H1 (cell line): ENCODE data around the gene NOC2L. TPM values are rescaled to one million over a fixed set of nuclear protein-coding genes. Genes with fewer than 3 reads are reported as not detected.
A peak's percentile ranks its signal among the peaks of the same experiment; 100 is the strongest.

Experiments
- CTCF ChIA-PET: fragments of 300-600 bp; sonication (Branson Sonifier 250); formaldehyde crosslinking; loops from one replicate; lab custom pipeline; 2021; ENCODE audit not compliant: partially characterized antibody; lab: Charles Lee
- POLR2A ChIA-PET: fragments of 300-600 bp; sonication (Branson Sonifier 250); formaldehyde crosslinking; loops from one replicate; lab custom pipeline; 2021; ENCODE audit warnings: inconsistent platforms; ENCODE audit not compliant: partially characterized antibody; lab: Charles Lee
- DNase-seq, 2 experiments: peaks; one replicate each; pipeline versions ENCODE4 v3.0.0 to v3.0.0-alpha.2; 2010 to 2022; ENCODE audit warnings: low spot score in 2 of 2, low read depth in 1 of 2, mixed read lengths in 1 of 2
- FAIRE-seq: peaks from 2 replicates; lab custom pipeline; 2011; peaks lifted over from hg19 to GRCh38; lab: Jason Lieb, UNC
- H2AFZ ChIP-seq: 2 replicates; pipeline ENCODE4 v1.8.1; 2012; ENCODE audit warnings: low read length, inconsistent platforms
- H2AK5ac ChIP-seq: 2 replicates; pipeline ENCODE4 v1.6.1; 2013; ENCODE audit warnings: low read depth, low read length
- H2BK120ac ChIP-seq: replicated peaks from 2 replicates; pipeline ENCODE3; 2013; ENCODE audit warnings: low read depth, low read length, inconsistent platforms
- H2BK12ac ChIP-seq: 2 replicates; pipeline ENCODE4 v1.6.1; 2013; ENCODE audit warnings: low read depth, low read length
- H2BK15ac ChIP-seq: 2 replicates; pipeline ENCODE4 v1.6.1; 2013; ENCODE audit warnings: low read length
- H2BK20ac ChIP-seq: 2 replicates; pipeline ENCODE4 v1.6.1; 2013; ENCODE audit warnings: low read length
- H2BK5ac ChIP-seq: 2 replicates; pipeline ENCODE4 v1.6.1; 2013; ENCODE audit warnings: low read depth, low read length
- H3K14ac ChIP-seq: 2 replicates; pipeline ENCODE4 v1.6.1; 2013; ENCODE audit warnings: inconsistent platforms; ENCODE audit not compliant: insufficient read length
- H3K18ac ChIP-seq: 2 replicates; pipeline ENCODE4 v1.6.1; 2013; ENCODE audit warnings: low read length; ENCODE audit errors: extremely low read depth
- H3K23ac ChIP-seq: 2 replicates; pipeline ENCODE4 v1.6.1; 2013; ENCODE audit warnings: inconsistent platforms; ENCODE audit not compliant: insufficient read length
- H3K23me2 ChIP-seq: 2 replicates; pipeline ENCODE4 v1.6.1; 2013; ENCODE audit warnings: low read depth, low read length
- H3K27ac ChIP-seq: 2 replicates; pipeline ENCODE4 v1.6.1; 2011; ENCODE audit warnings: low read depth, low read length, inconsistent platforms
- H3K27me3 ChIP-seq, 4 experiments: replicated peaks in 1 of 4; 1 replicate in 1 of 4; 2 replicates in 3 of 4; pipeline versions ENCODE4 v1.6.1 to v1.8.1; 2011 to 2013; ENCODE audit warnings: low read length in 3 of 4, mild to moderate bottlenecking in 3 of 4, inconsistent platforms in 2 of 4, mixed read lengths in 2 of 4, moderate library complexity in 1 of 4; ENCODE audit not compliant: control insufficient read depth in 3 of 4, insufficient read depth in 3 of 4; ENCODE audit errors: extremely low read depth in 1 of 4
- H3K36me3 ChIP-seq, 4 experiments: 2 replicates each; pipeline versions ENCODE4 v1.6.1 to v1.8.1; 2011 to 2013; ENCODE audit warnings: mild to moderate bottlenecking in 4 of 4, low read length in 3 of 4, moderate library complexity in 2 of 4, control low read depth in 1 of 4, inconsistent platforms in 1 of 4; ENCODE audit not compliant: insufficient read depth in 4 of 4, control insufficient read depth in 2 of 4
- H3K4ac ChIP-seq: replicated peaks from 2 replicates; pipeline ENCODE3; 2013; ENCODE audit warnings: low read length, low read depth, mixed read lengths, inconsistent platforms; ENCODE audit not compliant: insufficient read length
- H3K4me1 ChIP-seq, 4 experiments: replicated peaks in 1 of 4; 1 replicate in 1 of 4; 2 replicates in 3 of 4; pipeline versions ENCODE4 v1.6.1 to v1.8.1; 2011 to 2013; ENCODE audit warnings: low read length in 3 of 4, inconsistent platforms in 2 of 4, mixed read lengths in 1 of 4; ENCODE audit not compliant: insufficient read depth in 4 of 4, control insufficient read depth in 3 of 4
- H3K4me2 ChIP-seq, 2 experiments: 2 replicates each; pipeline versions ENCODE4 v1.6.1 to v1.8.1; 2011 to 2013; ENCODE audit warnings: low read depth in 2 of 2, low read length in 2 of 2, control low read depth in 1 of 2, inconsistent platforms in 1 of 2, mild to moderate bottlenecking in 1 of 2; ENCODE audit not compliant: insufficient read depth in 1 of 2
- H3K4me3 ChIP-seq, 4 experiments: fragments of 200-600, 300-600 bp in 1 of 4; sonication (generic), shearing (Covaris generic), sonication (Bioruptor Twin) in 1 of 4; 2 replicates each; pipeline versions ENCODE4 v1.5.1 to v1.8.1; 2011 to 2016; ENCODE audit warnings: low read length in 4 of 4, low read depth in 3 of 4, control low read depth in 2 of 4, inconsistent platforms in 2 of 4, mild to moderate bottlenecking in 2 of 4, mixed read lengths in 1 of 4, moderate library complexity in 1 of 4; ENCODE audit not compliant: insufficient read depth in 2 of 4; ENCODE audit errors: extremely low read depth in 1 of 4
- H3K56ac ChIP-seq: replicated peaks from 2 replicates; pipeline ENCODE3; 2013; ENCODE audit warnings: low read depth, mild to moderate bottlenecking, mixed read lengths, low read length, inconsistent platforms; ENCODE audit not compliant: insufficient read length
- H3K79me1 ChIP-seq: 2 replicates; pipeline ENCODE4 v1.6.1; 2013; ENCODE audit warnings: low read depth, low read length, control low read depth
- H3K79me2 ChIP-seq, 2 experiments: 2 replicates each; pipeline versions ENCODE4 v1.6.1 to v1.8.1; 2012 to 2013; ENCODE audit warnings: low read length in 2 of 2, mild to moderate bottlenecking in 2 of 2, inconsistent platforms in 1 of 2; ENCODE audit not compliant: insufficient read depth in 2 of 2, control insufficient read depth in 1 of 2
- H3K9ac ChIP-seq, 4 experiments: replicated peaks in 1 of 4; 1 replicate in 1 of 4; 2 replicates in 3 of 4; pipeline versions ENCODE4 v1.6.1 to v1.8.1; 2011 to 2013; ENCODE audit warnings: low read depth in 3 of 4, low read length in 3 of 4, control low read depth in 2 of 4, mild to moderate bottlenecking in 2 of 4, moderate library complexity in 2 of 4, inconsistent platforms in 1 of 4; ENCODE audit errors: extremely low read depth in 1 of 4
- H3K9me3 ChIP-seq, 2 experiments: 2 replicates each; pipeline versions ENCODE4 v1.6.1 to v1.8.1; 2012 to 2013; ENCODE audit warnings: mild to moderate bottlenecking in 2 of 2, moderate library complexity in 2 of 2, control low read depth in 1 of 2, inconsistent platforms in 1 of 2, low read depth in 1 of 2, low read length in 1 of 2, mixed read lengths in 1 of 2; ENCODE audit not compliant: insufficient read depth in 2 of 2
- H4K20me1 ChIP-seq, 2 experiments: replicated peaks in 1 of 2; 2 replicates each; pipeline versions ENCODE3 to v1.8.1; 2011 to 2013; ENCODE audit warnings: inconsistent platforms in 2 of 2, low read length in 2 of 2, mild to moderate bottlenecking in 1 of 2; ENCODE audit not compliant: insufficient read depth in 2 of 2, control insufficient read depth in 1 of 2
- H4K5ac ChIP-seq: 2 replicates; pipeline ENCODE4 v1.6.1; 2013; ENCODE audit warnings: low read length, low read depth, mixed read lengths, inconsistent platforms; ENCODE audit not compliant: insufficient read length
- H4K8ac ChIP-seq: 2 replicates; pipeline ENCODE4 v1.8.0; 2013; ENCODE audit warnings: mild to moderate bottlenecking, moderate library complexity, low read length, inconsistent platforms; ENCODE audit not compliant: insufficient read depth; ENCODE audit errors: extremely low read depth
- H4K91ac ChIP-seq: replicated peaks from 2 replicates; pipeline ENCODE3; 2013; ENCODE audit warnings: low read length, mixed read lengths, inconsistent platforms; ENCODE audit not compliant: insufficient read length
- BACH1 ChIP-seq: IDR thresholded peaks from 2 replicates; pipeline ENCODE4 v1.6.1; 2012; ENCODE audit warnings: low read length, improper control_type of control experiment
- EZH2 ChIP-seq: fragments of 200-600 bp; sonication (generic); IDR thresholded peaks from 2 replicates; pipeline ENCODE4 v1.7.1; 2012; ENCODE audit warnings: low read depth, mild to moderate bottlenecking, moderate library complexity, low read length, inconsistent platforms; ENCODE audit not compliant: severe bottlenecking
- HDAC6 ChIP-seq: IDR thresholded peaks from one replicate; pipeline ENCODE4 v1.7.1; 2012; ENCODE audit warnings: low read depth, mild to moderate bottlenecking, inconsistent platforms, low read length, moderate library complexity
- KDM4A ChIP-seq: IDR thresholded peaks from one replicate; pipeline ENCODE4 v1.7.1; 2012; ENCODE audit warnings: low read depth, mild to moderate bottlenecking, moderate library complexity, low read length, inconsistent platforms; ENCODE audit not compliant: severe bottlenecking
- RNF2 ChIP-seq: fragments of 200-900, 300-1000 bp; sonication (generic); IDR thresholded peaks from 2 replicates; pipeline ENCODE4 v1.7.1; 2016; ENCODE audit warnings: borderline replicate concordance, low read depth, mild to moderate bottlenecking, antibody characterized with exemption, low read length; ENCODE audit not compliant: poor library complexity, severe bottlenecking; ENCODE audit errors: missing control alignments
- TAF1 ChIP-seq: IDR thresholded peaks from 2 replicates; pipeline ENCODE4 v1.6.1; 2011; ENCODE audit warnings: mild to moderate bottlenecking, low read depth, low read length
- TAF7 ChIP-seq: optimal IDR thresholded peaks from 2 replicates; pipeline ENCODE3; 2011; ENCODE audit warnings: low read depth, mild to moderate bottlenecking, inconsistent platforms, low read length, moderate library complexity, borderline replicate concordance
- TBP ChIP-seq: IDR thresholded peaks from 2 replicates; pipeline ENCODE4 v1.6.1; 2011; ENCODE audit warnings: low read depth, low read length, improper control_type of control experiment
- TCF12 ChIP-seq: IDR thresholded peaks from 2 replicates; pipeline ENCODE4 v1.6.1; 2011; ENCODE audit warnings: low read depth, mild to moderate bottlenecking, low read length
- WGBS, 2 experiments: shearing (Covaris generic) in 1 of 2; methylation state at CpG; one replicate each; pipeline versions ENCODE4 v1.1.6 to v1.1.7; 2013 to 2015; ENCODE audit warnings: low lambda C conversion rate in 2 of 2, mixed read lengths in 2 of 2, inconsistent platforms in 1 of 2, low coverage in 1 of 2, missing lambda C conversion rate in 1 of 2; ENCODE audit not compliant: insufficient replicate concordance in 2 of 2, insufficient coverage in 1 of 2, insufficient read length in 1 of 2; ENCODE audit errors: extremely low coverage in 1 of 2, missing lambda C conversion rate in 1 of 2; 5-methylcytosine and 5-hydroxymethylcytosine counted together
- polyA plus RNA-seq, 7 experiments: library from polyadenylated mRNA; depleted of rRNA in 3 of 7; stranded (reverse) in 5 of 7; unstranded in 2 of 7; fragments of >200 nt in 5 of 7; fragments of 200-250 nt in 2 of 7; gene quantifications; 1 replicate in 5 of 7; 2 replicates in 1 of 7; 4 replicates in 1 of 7; pipeline versions ENCODE4 v1.2.1 to v1.2.3, GENCODE V29; 2011 to 2013; ENCODE audit warnings: missing spikeins in 2 of 7, mixed read lengths in 2 of 7
- total RNA-seq: library from RNA; stranded (reverse); fragmentation: NEBNext Ultra II Directional; extraction: Animal tissue kit (Norgen Biotek cat#: 25700); gene quantifications from 2 replicates; pipeline ENCODE4 v1.2.1, GENCODE V29; 2021
- TF ChIP-seq, protein P1 (sequence below): IDR thresholded peaks from 2 replicates; pipeline ENCODE4 v1.6.1; 2012; ENCODE audit warnings: inconsistent platforms

NOC2L gene
- total and polyA plus RNA-seq, 2 of the 8 experiments (the other 6 are each of a cell fraction or from before 2014, with no cell fraction given) = 74.7 to 130 TPM

DNA sequence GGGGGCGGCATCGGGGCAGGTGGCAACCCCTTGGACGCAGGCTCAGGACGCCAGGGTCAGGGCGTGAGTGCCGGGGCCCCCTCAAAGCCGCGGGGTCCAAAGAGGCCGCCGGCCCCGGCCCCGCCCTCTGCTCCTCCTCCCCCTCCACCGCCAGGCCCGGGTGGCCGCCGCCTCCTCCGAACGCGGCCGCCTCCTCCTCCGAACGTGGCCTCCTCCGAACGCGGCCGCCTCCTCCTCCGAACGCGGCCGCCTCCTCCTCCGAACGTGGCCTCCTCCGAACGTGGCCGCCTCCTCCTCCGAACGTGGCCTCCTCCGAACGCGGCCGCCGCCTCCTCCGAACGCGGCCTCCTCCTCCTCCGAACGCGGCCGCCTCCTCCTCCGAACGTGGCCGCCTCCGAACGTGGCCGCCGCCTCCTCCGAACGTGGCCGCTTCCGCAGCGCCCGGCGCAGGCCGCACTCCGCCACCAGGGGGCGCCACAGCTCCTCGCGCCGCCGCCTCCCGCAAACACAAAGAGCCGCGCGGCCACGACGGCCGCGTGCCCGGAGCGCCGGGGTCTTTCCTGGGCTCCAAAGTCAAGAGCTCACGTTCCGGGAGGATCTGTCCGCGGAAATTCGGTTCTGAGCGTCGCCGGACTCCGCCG, 54.6 kb downstream of the NOC2L start:
- 2% methylated on average over 19 of the region's 91 CpGs; no CpG with 5 or more reads in 1 of the 2 experiments for WGBS, 2 experiments
- ChIA-PET POLR2A (interaction anchor here (1.0 to 3.4 kb wide), 6 partner anchors 10 to 59 kb away, joined by 3 to 9 read pairs (median 4); no protein-coding TSS in a partner anchor), CTCF (interaction anchor here (0.6 to 4.1 kb wide), 16 partner anchors 8 to 177 kb away, joined by 3 to 20 read pairs (median 4); no protein-coding TSS in a partner anchor)
- Histone ChIP-seq H3K56ac (no peak overlapping the region), H4K91ac (no peak overlapping the region), H3K79me1 (no peaks in the 10 kb centered on the region), H2BK120ac (no peak overlapping the region), H3K4me3 (peak overlapping the region in 2 of 4 experiments; percentile 28 to 64; a peak in 3 of 8 replicates), H3K23ac (no peak overlapping the region), H3K27ac (no peak overlapping the region), H4K8ac (no peak overlapping the region), H2BK12ac (no peak overlapping the region), H2BK15ac (no peak overlapping the region), H3K14ac (no peak overlapping the region), H2BK5ac (no peak overlapping the region), H3K9me3 (no peaks in the 10 kb centered on the region), H3K36me3 (no peaks in the 10 kb centered on the region), H3K79me2 (no peaks in the 10 kb centered on the region), H2BK20ac (no peak overlapping the region), H4K5ac (no peak overlapping the region), H3K9ac (peak overlapping the region in 1 of 4 experiments; percentile 36; a peak in 1 of 7 replicates), H3K4ac (no peak overlapping the region), H3K18ac (no peak overlapping the region; the same call in 1 of the 2 replicates), H2AFZ (no peak overlapping the region), H3K4me1 (peaks cover 0 to 5% (median 2%) of the 10 kb centered on the region in 4 experiments; a peak in 4 of 7 replicates), H4K20me1 (peaks cover 2 to 3% of the 10 kb centered on the region in 2 experiments), H2AK5ac (no peak overlapping the region), H3K23me2 (peaks cover 2% of the 10 kb centered on the region; the same call in 1 of the 2 replicates), H3K27me3 (peaks cover 24 to 42% (median 36%) of the 10 kb centered on the region in 4 experiments), H3K4me2 (peak overlapping the region; percentile 49 to 59; a peak in 2 of 4 replicates)
- DNase-seq (peak in 1 of 2 experiments; percentile 96), FAIRE-seq (no peak)
- TF ChIP-seq TAF7 (peak; percentile 80), RNF2 (no peak), BACH1 (no peak; the same call in 1 of the 2 replicates), TBP (peak; percentile 28; the same call in 1 of the 2 replicates), TCF12 (0 out of 2 replicates have a peak, but pooled peaks have one; percentile 6), TAF1 (peak; percentile 81), KDM4A (peak; percentile 51), EZH2 (peak; percentile 1), HDAC6 (no peak)
- TF ChIP-seq, protein P1, sequence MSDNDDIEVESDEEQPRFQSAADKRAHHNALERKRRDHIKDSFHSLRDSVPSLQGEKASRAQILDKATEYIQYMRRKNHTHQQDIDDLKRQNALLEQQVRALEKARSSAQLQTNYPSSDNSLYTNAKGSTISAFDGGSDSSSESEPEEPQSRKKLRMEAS = peak; percentile 94
